OCI-LY7 (cell line): Measurements from ENCODE around the gene SRC.

Experiments
- CTCF ChIP-seq: fragments of 200-600 bp; sonication (generic); conservative IDR thresholded peaks from 2 replicates; pipeline ENCODE4 v1.5.1; 2014; ENCODE audit warnings: mild to moderate bottlenecking, antibody characterized with exemption, low read length, moderate library complexity, mixed read lengths
- EZH2phosphoT487 ChIP-seq: fragments of 200-600 bp; sonication (generic); IDR thresholded peaks from 2 replicates; pipeline ENCODE4 v1.6.1; 2018; ENCODE audit warnings: low read depth, borderline replicate concordance, mild to moderate bottlenecking, mixed run types, antibody characterized with exemption, low read length, moderate library complexity, mixed read lengths

DNA sequence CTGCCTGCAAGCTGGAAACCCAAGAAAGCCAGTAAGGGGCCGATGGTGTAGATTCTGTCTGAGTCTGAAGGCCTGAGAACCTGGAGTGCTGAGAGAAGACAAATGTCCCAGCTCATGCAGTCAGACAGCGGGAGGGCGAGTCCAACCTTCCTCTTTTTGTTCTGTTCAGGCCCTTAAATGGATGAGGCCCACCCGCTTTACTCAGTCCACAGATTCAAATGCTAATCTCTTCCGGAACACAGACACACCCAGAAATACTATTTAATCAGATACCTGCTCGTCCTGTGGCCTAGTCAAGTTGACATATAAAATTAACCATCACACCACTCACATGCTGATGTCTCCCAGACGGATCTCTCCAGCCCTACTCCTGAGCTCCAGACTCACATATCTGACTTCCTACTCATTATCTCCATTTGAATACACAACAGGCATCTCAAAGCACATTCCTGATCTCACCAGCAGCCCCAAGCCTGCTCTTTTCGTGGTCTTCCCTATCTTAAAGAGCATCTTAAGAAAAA is 26.7 kb upstream of the SRC start:
- TF ChIP-seq CTCF = no peak
- TF ChIP-seq EZH2phosphoT487 = no peak
